DMS79 (cell line): ENCODE results near the gene CCR5.

ENCODE experiments used
- DNase-seq: peaks from one replicate; lab custom pipeline; 2025; lab: John Stamatoyannopoulos, UW

The CCR5 gene

GRCh38 chr3:46408853-46409252, 38.1 kb downstream of the CCR5 start:
- no peak for DNase-seq

- no peak for DNase-seq
Measured at GRCh38 chr3:46409739-46410489, 39.2 kb downstream of the CCR5 start.

- no peak for DNase-seq
Measured at GRCh38 chr3:46410669-46411068, 39.9 kb downstream of the CCR5 start.

- DNase-seq = no peak
Measured at GRCh38 chr3:46411271-46411670, 40.5 kb downstream of the CCR5 start.

DNA sequence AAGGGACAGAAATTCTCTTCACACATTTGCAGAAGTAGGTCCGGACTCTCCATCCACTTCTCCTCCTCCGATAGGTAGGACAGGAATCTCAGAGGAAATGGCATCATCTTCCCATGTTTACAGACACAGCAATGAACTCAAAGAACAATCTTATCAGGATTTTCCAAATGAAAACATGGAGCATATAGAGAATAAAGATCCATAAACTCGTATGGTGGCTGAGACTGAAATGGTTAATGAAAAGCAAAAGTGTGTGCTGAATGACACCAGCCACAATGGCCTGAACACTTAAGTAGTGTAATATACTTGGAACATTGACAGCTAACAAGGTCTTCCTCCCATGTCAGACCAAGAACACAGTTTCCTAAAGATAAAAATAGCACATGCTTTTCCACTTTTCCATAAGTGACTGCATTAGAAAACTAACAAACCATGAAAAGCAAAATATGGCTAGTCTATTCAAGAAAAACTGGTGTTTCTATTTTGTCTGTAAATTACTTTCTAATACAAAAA, 42.1 kb downstream of the CCR5 start:
- no peak for DNase-seq

GRCh38 chr3:46413951-46414350, 43.2 kb downstream of the CCR5 start:
- no peak for DNase-seq

DNA sequence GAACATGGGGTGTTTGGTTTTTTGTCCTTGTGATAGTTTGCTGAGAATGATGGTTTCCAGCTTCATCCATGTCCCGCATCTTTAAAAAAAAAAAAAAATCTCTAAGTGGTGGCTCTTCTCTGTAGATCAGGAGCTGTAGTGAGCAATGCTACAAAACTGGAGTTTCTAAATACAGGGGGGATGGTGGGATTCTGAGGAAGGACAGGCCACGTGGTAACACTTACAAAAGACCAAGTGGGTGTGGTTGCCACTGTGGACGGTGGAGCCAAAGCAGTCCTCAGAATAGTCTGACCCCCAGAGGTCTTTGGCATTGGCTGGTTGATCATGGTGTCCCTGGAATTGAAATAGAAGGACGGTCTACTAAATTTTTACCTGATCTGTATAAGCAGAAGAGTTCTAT, 44.0 kb downstream of the CCR5 start:
- no peak for DNase-seq

GRCh38 chr3:46416125-46416810, 45.5 kb downstream of the CCR5 start:
- DNase-seq = no peak

GRCh38 chr3:46416811-46417510, 46.2 kb downstream of the CCR5 start:
- DNase-seq = no peak

DNA sequence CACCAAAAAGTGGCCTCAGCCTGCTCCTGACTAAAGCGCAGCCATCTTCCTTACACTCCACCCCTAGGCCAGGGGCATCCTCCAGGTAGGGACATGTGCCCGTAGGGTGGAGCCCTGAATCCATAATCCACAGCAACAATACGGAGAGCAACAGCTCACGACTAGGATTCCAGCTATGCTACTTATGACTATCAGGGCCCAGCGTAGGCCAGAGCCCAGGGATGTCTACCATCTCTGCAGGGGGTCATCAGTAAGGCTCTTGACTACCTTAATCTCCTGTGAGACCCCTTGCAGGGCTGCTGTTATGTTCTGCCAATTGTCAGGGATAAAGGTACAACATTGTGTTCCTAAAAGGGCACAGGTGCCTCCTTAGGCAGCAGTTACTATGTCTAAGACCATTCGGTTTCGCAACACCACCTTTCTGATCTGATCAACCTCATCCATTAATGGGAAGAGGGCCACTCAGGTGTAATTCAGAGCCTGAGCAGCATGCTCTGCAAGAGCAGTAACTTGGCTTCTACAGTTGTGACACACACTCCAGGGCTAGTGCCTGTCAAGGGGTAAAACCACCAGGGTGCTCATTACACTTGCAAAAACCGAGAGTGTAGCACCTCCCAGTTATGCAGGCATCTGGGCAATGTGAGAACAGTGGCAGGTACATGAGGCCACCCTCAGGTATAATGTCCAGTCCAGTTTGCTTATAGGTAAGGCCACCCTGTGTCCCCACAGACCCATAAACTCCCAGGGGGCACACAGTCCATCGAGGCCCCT, 47.3 kb downstream of the CCR5 start:
- DNase-seq = no peak

DNA sequence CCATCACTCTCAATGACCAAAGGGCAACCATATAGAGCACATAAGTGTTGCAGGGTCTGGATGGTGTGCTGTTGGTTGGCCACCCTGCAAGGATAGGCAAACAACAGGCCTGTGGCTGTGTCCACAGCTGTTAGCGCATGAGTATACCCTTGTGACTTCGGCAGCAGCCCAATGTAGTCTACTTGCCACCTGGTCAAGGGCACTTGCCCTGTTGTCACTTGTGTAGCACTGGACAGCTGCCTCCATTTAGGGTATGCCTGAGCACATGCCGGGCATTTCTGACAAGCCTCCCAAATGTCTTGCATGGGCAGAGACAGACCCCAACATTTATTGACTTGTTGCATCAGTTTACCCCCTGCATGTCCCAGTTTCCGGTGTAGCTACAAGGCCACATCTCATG, 49.1 kb downstream of the CCR5 start:
- DNase-seq = no peak

DNA sequence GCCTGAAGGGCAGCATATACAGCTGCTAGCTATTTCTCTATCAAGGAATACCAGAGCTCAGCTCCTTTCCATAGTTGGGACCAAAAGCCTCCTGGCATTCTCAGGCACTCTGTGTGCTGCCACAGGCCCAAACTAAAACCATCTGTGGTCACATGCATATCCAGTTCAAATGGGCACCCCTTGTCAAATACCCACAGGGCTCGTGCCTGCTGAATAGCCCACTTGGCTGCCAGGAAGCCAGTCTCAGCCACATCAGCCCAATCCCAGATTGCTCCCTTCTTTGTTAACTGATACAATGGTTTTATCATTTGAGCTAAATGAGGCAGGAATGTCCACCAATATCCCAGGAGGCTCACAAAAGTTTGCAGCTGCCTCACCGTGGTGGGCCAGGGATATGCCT, 50.2 kb downstream of the CCR5 start:
- no peak for DNase-seq

DNA sequence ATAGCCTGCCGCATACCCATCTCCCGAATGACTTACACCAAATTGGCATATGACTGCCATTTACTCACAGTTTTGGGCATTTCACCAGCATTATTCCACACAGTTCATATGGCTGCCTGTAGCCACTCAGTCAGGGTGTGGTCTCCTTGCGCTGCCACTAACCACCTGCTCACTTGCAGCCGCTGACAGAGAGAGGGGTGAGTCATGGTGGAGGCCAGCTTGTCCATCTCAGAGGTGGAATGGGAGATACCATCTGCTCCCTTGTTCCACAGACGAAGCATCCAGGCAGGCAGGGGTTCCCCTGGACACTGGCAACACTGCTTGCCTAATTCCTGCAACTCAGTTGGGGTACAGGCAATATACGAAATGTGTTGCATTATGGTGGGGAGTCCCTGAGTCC, 51.9 kb downstream of the CCR5 start:
- no peak for DNase-seq

GRCh38 chr3:46423588-46423987, 52.8 kb downstream of the CCR5 start:
- DNase-seq = no peak
